Stimulated activated CD4-positive, alpha-beta T cell treated with anti-CD3 and anti-CD28 coated beads, Interleukin-15, amount 100 ng/mL, for 48 hours (primary cell): Measurements from ENCODE around the gene KLHL22.
A peak's percentile ranks its signal among the peaks of the same experiment; 100 is the strongest.
"Not testable (repeated sequence)": the region's sequence is repeated elsewhere in the genome, so short reads cannot be mapped to it uniquely, and the experiment has no call there.

Experiments used
- DNase-seq, 2 donors: peaks; one replicate each; pipeline ENCODE4 v3.0.0-alpha.2; 2020; ENCODE audit warnings: low read depth in 2 of 2

The KLHL22 gene

GRCh38 chr22:20420157-20420842 is 75.3 kb downstream of the KLHL22 start:
- no peak for DNase-seq

DNA sequence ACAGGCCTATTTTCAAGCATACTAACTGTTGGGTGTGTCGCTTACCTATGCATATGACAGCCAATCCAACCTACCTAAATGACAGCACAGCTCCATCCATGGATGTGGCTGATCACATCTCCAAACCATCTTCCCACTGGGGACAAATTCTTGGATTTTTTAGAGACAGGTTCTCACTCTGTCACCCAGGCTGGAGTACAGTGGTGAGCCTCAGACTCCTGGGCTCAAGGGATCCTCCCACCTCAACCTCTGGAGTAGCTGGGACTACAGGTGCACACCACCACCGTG is 76.0 kb downstream of the KLHL22 start:
- DNase-seq: no peak

DNA sequence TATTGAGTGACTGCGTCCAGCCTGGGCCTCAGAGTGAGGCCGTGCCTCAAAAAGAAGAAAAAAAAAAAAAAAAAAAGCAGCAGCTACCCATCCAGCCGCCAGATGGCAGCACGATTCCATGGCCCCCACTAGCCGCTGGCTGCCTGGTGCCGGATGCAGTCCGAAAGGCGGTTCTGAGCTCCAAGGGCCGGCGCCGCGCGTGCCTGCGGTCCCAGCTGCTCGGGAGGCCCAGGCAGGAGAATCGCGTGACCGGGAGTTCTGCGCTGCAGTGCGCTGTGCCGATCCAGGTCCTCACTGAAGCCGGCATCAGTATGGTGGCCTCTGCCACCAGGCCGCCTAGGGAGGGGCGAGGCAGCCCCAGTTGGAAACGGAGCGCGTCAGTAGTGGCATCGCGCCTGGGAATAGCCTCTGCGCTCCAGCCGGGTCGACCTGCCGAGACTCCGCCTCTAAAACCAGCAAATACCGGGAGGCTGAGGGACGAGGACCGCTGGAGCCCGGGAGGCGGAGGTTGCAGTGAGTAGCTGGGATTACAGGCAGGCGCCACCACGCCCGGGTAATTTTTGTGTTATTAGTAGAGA is 77.3 kb downstream of the KLHL22 start:
- peak; percentile 39 to 52 for DNase-seq

DNA sequence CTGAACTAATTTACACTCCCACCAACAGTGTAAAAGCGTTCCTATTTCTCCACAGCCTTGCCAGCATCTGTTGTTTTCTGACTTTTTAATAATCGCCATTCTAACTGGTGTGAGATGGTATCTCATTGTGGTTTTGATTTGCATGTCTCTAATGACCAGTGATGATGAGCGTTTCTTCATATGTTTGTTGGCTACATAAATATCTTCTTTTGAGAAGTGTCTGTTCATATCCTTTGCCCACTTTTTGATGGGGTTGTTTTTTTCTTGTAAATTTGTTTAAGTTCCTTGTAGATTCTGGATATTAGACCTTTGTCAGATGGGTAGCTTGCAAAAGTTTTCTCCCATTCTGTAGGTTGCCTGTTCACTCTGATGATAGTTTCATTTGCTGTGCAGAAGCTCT is 79.9 kb downstream of the KLHL22 start:
- not testable (repeated sequence) for DNase-seq

DNA sequence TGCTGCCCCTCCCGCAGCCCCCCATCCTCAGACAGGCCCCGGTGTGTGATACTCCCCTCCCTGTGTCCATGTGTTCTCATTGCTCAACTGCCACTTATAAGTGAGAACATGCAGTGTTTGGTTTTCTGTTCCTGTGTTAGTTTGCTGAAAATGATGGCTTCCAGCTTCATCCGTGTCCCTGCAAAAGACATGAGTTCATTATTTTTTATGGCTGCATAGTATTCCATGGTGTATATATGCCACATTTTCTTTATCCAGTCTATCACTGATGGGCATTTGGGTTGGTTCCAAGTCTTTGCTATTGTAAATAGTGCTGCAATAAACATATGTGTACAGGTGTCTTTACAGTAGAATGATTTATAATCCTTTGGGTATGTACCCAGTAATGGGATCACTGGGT is 80.4 kb downstream of the KLHL22 start:
- DNase-seq: not testable (repeated sequence)

DNA sequence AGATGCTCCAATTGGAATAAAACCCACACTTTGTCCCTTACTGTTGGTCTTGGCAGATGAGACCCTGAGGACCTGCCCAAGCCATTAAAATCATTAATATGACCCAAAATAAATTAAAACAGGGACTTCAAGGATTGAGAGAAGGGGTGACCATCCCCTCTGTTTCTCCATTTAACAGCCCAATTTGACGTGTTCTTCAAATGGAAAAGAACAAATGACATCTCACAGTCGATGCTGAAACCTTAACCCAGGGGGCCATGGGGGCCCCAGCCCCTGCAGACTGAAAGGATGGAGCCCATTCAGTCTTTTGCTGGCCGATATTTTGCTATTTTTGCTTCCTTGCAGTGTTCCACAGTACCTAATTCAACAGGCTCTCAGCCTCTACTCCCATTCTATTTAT is 81.1 kb downstream of the KLHL22 start:
- DNase-seq: no peak

GRCh38 chr22:20414059-20414440 is 81.5 kb downstream of the KLHL22 start:
- no peak for DNase-seq

DNA sequence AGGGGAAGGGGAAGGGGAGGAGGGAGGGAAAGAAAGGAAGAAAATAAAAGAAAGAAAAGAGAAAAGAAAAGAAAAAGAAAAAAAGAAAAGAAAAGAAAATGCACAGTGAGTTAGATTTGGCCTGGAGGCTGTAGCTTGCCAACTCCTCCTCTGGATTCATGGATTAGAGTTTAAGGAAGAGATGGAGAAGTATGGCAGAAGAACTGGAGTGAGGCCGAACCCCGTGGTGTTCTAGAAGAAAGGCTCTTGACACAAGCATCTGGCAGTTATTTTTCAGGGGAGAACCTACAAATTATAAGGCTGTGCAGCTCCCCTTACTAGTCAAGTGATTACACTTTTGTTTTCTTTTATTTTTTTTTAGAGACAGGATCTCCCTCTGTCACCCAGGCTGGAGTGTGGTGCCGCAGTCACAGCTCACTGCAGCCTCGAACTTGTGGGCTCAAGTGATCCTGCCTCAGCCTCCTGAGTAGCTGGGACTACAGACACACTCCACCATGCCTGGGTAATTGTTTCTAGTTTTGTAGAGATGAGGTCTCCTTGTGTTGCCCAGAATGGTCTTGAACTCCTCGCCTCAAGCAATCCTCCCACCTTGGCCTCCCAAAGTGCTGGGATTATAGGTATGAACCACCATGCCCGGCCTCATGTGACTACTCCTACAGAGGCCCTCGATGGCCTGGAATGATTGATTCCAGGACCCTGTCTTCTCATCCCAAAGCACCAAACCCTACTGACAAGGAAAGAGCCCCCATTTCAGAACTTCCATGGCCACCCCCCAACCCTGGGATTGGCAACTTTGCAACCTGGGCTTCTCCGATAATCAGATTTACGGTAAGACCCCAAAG is 82.2 kb downstream of the KLHL22 start:
- no peak for DNase-seq

DNA sequence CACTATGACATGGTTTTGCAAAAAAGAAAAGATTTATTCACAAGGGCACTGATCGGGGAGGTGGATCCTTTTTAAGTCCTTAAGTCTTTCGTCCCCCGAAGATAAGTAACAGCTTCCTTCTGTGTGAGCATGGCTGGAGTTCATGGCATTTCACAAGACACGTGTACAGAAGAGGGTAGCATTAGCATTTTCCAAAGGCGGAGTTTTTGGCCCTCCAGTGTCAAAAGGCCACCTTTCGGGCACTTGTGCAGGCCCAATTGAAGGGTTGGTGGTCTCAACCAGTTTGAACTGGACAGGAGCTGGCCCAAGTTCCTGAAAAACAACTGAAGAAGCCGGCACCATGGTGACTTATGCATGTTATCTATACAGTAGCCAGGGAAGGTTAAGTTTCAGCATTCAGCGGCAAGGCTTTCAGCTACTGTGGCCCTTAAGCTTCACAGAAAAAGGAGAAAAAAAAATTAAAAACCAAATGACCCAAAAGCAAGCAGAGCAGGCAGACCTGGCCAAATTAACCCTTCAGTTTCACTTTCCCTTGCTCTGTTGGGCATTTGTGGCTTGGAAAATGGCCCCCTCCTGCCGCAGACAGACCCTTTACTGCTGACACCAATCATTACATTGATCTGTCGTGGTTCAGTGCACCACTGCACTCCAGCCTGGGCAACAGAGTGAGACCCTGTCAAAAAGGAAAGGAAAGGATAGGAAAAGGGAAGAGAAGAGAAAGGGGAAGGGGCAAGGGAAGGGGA is 83.0 kb downstream of the KLHL22 start:
- DNase-seq: no peak

DNA sequence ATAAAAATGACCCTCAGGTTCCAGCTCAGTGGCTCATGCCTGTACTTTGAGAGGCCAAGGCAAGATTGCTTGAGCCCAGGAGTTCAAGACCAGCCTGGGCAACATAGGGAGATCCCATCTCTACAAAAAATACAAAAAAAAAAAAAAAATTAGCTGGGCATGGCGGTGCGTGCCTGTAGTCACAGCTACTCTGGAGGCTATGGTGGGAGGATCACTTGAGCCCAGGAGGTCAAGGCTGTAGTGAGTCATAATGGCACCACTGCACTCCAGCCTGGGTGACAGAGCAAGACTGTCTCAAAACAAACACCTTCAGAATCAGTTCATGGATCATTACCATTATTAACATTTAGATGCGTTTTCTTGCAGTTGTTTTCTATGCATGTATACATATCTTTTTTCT is 86.2 kb downstream of the KLHL22 start:
- DNase-seq: not testable (repeated sequence)

- DNase-seq: no peak
These were observed 86.7 kb downstream of the KLHL22 start for GRCh38 chr22:20408891-20409290.

DNA sequence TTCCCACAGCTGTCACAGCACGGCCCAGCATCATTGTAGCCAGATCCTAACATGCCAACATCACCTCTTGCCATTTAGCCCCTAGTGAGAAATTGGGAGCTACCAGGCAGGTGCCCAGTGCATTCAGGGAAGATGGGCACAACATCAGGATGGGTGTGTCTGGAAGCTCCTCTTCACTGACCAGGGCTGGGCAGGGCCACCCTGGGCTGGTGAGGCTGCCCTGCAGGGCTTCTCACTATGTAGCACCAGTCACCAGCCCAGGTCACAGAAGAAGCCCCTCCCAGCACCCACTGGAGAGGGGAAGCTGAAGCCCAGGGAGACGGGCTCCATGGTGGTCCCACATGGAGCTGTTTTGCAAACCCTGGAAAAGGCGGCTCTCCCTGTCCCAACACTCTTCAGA is 87.8 kb downstream of the KLHL22 start:
- no peak for DNase-seq

DNA sequence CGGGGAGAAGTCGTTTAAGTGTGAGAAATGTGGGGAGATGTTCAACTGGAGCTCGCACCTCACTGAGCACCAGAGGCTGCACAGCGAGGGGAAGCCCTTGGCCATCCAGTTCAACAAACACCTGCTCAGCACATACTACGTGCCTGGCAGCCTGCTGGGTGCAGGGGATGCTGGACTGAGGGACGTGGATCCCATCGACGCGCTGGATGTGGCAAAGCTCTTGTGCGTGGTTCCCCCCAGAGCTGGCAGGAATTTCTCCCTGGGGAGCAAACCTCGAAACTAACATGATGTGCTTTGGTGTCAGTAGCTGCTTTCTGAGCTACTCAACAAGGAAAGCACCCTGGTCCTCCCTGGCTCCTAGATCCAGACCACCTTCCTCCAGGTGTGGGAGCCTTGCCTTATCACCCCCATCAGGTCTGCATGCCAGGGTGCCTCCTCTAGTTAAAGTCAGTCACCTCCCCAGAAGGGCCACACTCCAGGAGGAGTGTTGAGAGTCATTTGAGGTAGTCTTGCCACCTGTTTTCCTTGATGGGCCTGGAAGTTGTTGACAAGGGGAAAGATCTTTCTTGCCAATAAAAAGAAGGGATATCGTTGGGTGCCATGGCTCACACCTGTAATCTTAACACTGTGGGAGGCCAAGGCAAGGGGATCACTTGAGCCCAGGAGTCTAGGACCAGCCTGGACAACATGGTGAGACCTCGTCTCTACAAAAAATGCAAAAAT is 88.7 kb downstream of the KLHL22 start:
- no peak for DNase-seq

DNA sequence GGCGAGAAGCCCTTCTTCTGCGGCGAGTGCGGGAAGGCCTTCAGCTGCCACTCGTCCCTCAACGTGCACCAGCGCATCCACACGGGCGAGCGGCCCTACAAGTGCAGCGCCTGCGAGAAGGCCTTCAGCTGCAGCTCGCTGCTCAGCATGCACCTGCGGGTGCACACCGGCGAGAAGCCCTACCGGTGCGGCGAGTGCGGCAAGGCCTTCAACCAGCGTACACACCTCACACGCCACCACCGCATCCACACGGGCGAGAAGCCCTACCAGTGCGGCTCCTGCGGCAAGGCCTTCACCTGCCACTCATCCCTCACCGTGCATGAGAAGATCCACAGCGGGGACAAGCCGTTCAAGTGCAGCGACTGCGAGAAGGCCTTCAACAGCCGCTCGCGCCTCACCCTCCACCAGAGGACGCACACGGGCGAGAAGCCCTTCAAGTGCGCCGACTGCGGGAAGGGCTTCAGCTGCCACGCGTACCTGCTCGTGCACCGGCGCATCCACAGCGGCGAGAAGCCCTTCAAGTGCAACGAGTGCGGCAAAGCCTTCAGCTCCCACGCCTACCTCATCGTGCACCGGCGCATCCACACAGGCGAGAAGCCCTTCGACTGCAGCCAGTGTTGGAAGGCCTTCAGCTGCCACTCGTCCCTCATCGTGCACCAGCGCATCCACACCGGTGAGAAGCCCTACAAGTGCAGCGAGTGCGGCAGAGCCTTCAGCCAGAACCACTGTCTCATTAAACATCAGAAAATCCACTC is 89.5 kb downstream of the KLHL22 start:
- no peak for DNase-seq

DNA sequence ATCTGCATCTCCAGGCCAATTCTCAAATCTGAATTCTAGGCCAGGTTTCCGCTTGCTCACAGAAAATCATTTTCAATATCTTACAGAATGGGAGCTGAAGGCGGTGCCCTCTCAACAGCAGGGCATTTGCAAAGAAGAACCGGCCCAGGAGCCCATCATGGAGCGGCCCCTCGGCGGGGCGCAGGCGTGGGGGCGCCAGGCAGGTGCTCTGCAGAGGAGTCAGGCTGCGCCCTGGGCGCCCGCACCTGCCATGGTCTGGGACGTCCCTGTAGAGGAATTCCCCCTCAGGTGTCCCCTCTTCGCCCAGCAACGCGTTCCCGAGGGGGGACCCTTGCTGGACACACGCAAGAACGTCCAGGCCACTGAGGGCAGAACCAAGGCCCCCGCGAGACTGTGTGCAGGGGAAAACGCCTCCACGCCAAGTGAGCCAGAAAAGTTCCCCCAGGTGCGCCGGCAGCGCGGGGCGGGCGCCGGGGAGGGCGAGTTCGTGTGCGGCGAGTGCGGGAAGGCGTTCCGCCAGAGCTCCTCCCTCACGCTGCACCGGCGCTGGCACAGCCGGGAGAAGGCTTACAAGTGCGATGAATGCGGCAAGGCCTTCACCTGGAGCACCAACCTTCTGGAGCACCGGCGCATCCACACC is 90.2 kb downstream of the KLHL22 start:
- DNase-seq: no peak

- no peak for DNase-seq
These were observed 90.7 kb downstream of the KLHL22 start for GRCh38 chr22:20404881-20405280.

DNA sequence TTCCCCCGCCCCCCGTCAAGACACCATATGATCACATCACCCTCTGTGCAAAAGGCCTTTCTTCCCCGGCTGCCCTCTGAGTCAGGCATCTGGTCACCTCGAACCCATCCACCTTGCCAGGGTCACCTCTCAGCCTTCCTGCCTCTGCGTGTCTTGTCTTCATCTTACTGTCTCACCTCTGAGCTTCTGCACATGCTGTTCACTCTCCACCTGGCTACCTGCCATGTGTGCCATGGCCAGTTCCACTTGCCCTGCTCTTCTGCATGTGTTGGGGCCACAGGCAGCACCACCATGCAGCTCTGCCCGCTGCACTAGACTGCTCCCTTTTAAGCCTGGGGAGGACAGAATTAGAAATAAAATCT is 91.8 kb downstream of the KLHL22 start:
- DNase-seq: no peak

DNA sequence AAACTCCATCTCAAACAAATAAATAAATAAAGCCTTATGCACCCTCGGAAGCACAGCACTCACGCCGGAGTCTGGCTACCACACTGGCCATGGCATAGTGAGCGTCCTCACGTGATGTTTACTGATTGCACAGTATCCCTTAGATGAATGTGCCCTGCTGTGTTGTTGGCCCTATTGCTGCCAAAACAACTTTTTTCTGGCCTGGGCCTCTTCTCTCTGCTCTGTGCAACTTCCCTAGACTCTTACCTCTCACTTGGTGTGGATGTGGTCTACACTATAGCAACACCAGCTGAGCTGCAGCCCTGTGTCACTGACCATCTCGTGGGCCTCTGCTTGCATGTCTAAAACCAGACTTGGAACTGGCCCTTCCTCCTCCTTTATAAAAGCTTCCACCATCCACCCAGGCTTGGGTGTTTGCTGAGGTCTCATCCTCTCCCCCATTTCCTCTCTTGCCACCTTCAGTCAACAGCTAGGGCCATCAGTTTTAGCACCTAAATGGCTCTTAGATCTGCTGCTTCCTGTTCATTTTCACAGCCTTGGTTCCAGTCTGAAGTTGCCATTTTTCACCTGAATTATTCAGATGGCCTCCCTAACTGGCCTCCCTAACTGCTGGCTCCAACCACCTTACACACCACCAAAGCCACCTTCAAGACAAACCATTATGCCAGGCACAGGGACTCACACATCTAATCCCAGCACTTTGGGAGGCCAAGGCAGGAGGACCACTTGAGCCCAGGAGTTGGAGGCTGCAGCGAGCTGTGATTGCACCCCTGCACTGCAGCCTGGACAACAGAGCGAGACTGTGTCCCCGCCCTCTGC is 92.4 kb downstream of the KLHL22 start:
- DNase-seq: no peak

DNA sequence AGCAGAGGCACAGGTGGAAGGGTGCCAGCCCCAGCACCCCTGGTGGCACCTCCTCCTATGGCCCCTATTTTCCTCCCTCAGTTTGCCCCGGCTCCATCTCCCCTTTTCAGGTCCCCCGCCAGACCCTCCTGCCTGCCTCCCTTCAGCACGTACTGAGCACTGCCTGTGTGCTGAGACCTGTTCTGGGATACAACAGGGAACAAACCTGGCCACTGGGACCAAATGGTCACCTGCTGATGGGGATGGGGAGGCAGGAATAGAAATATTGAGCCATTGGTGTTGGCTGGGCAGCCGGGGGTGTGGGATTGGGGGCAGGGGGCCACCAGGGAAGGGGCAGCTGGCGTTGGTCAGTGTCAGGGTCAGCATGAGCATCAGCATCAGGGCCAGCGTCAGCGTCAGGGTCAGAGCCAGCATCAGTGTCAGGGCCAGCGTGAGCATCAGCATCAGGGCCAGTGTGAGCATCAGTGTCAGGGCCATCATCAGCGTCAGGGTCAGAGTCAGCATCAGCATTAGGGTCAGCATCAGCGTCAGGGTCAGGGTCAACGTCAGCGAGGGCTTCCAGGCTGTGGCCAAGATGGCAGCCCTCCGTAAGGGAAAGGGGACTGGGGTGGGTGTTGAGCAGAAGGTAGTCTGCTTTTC is 94.1 kb downstream of the KLHL22 start:
- DNase-seq: no peak
